GM10266 (cell line): Measurements from ENCODE around the gene NSD1.
"Not testable (repeated sequence)": the region's sequence is repeated elsewhere in the genome, so short reads cannot be mapped to it uniquely, and the experiment has no call there.

Experiments used
- DNase-seq: peaks from one replicate; pipeline ENCODE4 v3.0.0; 2012; ENCODE audit errors: extremely low spot score
- CTCF ChIP-seq: IDR thresholded peaks from 2 replicates; pipeline ENCODE4 v1.5.1; 2012; ENCODE audit warnings: mild to moderate bottlenecking, low read depth; ENCODE audit not compliant: control insufficient read depth, insufficient read depth; ENCODE audit errors: missing control alignments

Gene NSD1

GRCh38 chr5:177304392-177305119, 171.0 kb downstream of the NSD1 start:
- DNase-seq: peak; percentile 67
- TF ChIP-seq CTCF: no peak

- not testable (repeated sequence) for DNase-seq
These were observed 172.6 kb downstream of the NSD1 start for GRCh38 chr5:177306103-177306640.

GRCh38 chr5:177306674-177307543, 173.3 kb downstream of the NSD1 start:
- TF ChIP-seq CTCF: no peak
- DNase-seq: no peak

GRCh38 chr5:177307544-177308363, 174.2 kb downstream of the NSD1 start:
- no peak for DNase-seq
- no peak for TF ChIP-seq CTCF

- no peak for DNase-seq
- no peak for TF ChIP-seq CTCF
These were observed 175.2 kb downstream of the NSD1 start for GRCh38 chr5:177308740-177309139.

- TF ChIP-seq CTCF: peak; percentile 93
- DNase-seq: peak; percentile 77
These were observed 176.0 kb downstream of the NSD1 start for GRCh38 chr5:177309351-177310191.
